ENCODE measurements around the gene IQCH.

DNA sequence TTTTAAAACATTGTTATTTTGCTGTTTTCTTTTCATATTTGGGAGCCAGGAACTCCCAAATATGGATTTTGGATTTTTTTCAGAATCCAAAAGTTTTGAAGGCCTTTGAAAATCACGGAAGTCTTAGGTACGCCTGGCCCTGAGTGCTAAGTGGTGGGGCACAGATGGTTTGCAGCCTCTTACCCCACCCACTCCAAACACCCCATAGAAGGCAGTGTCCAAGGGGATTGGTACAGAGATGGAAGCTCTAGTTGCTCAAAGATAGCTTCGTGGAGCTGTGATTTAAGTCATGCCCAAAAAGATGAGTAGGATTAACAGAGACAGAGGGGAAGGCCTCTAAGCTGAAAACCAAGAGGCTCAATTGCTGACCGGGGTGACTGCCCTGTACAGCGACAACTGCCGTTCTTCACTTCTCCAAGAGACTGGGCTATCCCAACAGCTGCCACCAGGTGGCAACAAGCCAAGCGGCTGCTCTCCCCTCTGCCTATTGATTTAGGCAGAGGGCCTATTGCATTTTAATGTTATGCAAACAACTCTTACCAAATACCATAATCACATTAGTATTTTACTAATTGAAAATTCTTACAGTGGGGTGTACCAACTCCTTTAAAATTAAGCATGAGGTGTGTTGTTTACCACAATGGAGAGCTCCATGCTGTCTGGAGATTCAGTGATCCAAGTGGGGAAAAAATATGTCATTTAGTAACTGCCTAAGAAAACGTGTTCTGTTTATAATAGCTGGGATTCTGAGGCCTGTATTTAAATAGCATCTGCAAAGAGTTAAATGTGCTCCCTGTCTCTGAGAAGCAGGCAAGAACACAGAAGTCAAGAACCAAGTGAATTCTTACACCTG is 202.3 kb downstream of the IQCH start:
- no peak for TF ChIP-seq ELF4 (IDR thresholded peaks at IDR 0.05)
- TF ChIP-seq FOXK2 (IDR thresholded peaks at IDR 0.05) = no peak
- no peak for TF ChIP-seq SUZ12 (IDR thresholded peaks at IDR 0.05)
- TF ChIP-seq LEF1 (IDR thresholded peaks at IDR 0.05; ENCODE audit: borderline replicate concordance) = no peak
- TF ChIP-seq CTBP1 (IDR thresholded peaks at IDR 0.05; ENCODE audit: borderline replicate concordance) = no peak
- TF ChIP-seq SP1 (IDR thresholded peaks at IDR 0.05) = no peak
